ENCODE data around the gene COL25A1. TPM values are rescaled to one million over a fixed set of nuclear protein-coding genes. Genes with fewer than 3 reads are reported as not detected.

COL25A1 gene
- total RNA-seq, 1 experiment from 2014 or later: not detected

GRCh38 chr4:109256818-109257217 lies 45.6 kb downstream of the COL25A1 start:
- Histone ChIP-seq H3K9me3 (ENCODE audit: control insufficient read depth in 1 of 2, insufficient read depth in 1 of 2, low read depth in 1 of 2, low read length in 2 of 2) (no peaks in the 10 kb centered on the region), H2AFZ (ENCODE audit: low read depth, low read length, poor library complexity, severe bottlenecking) (no peak overlapping the region), H3K27me3 (ENCODE audit: insufficient read depth, low read length) (peaks cover 29% of the 10 kb centered on the region), H3K4me2 (ENCODE audit: low read length) (no peak overlapping the region), H3K79me2 (ENCODE audit: insufficient read depth, low read length) (no peaks in the 10 kb centered on the region), H3K9ac (ENCODE audit: low read length) (no peak overlapping the region), H3K9me2 (ENCODE audit: insufficient read depth) (no peaks in the 10 kb centered on the region), H4K20me1 (ENCODE audit: insufficient read depth) (no peaks in the 10 kb centered on the region), H3K4me1 (ENCODE audit: control insufficient read depth in 1 of 2, insufficient read depth in 2 of 2, low read length in 2 of 2) (no peaks in the 10 kb centered on the region), H3K27ac (ENCODE audit: low read depth, low read length) (no peak overlapping the region), H3K4me3 (replicated peaks in 1 of 2; ENCODE audit: low read depth in 1 of 2, low read length in 2 of 2) (no peak overlapping the region), H3K36me3 (ENCODE audit: control insufficient read depth in 1 of 2, insufficient read depth in 2 of 2, low read length in 2 of 2) (no peaks in the 10 kb centered on the region)
- no TSS peak for BruUV-seq (replicated peaks)
- ChIA-PET CTCF (no interaction called here), RAD21 (ENCODE audit: low non-redundant PET in 1 of 2, low total read pairs in 2 of 2, uncharacterized antibody in 2 of 2, unreplicated experiment in 2 of 2) (no interaction called here), POLR2A (no interaction called here)
- intact Hi-C loops (cut with micrococcal nuclease): no loop called here
- ATAC-seq (no peak), DNase-seq (ENCODE audit: low read depth, low spot score) (no peak)
- TF ChIP-seq TCF7L2 (IDR thresholded peaks at IDR 0.05; ENCODE audit: borderline replicate concordance, extremely low read depth, insufficient read depth, insufficient read length) (no peak), RAD21 (IDR thresholded peaks at IDR 0.05; ENCODE audit: low read depth) (no peak), SRF (IDR thresholded peaks at IDR 0.05; ENCODE audit: low read depth) (no peak), EZH2 (IDR thresholded peaks at IDR 0.05) (no peak), MAX (IDR thresholded peaks at IDR 0.05) (no peak), FOSL1 (IDR thresholded peaks at IDR 0.05; ENCODE audit: low read depth) (no peak), SIN3A (IDR thresholded peaks at IDR 0.05; ENCODE audit: low read depth) (no peak), POLR2AphosphoS5 (IDR thresholded peaks at IDR 0.05; ENCODE audit: low read depth, low read length) (no peak), ZBTB33 (IDR thresholded peaks at IDR 0.05; ENCODE audit: extremely low read depth, insufficient replicate concordance, low read length) (no peak), CEBPB (IDR thresholded peaks at IDR 0.05; ENCODE audit: low read depth) (no peak), ZFX (IDR thresholded peaks at IDR 0.05) (no peak), REST (IDR thresholded peaks at IDR 0.05; ENCODE audit: low read depth) (no peak), SP1 (IDR thresholded peaks at IDR 0.05; ENCODE audit: low read depth) (no peak), CBX3 (IDR thresholded peaks at IDR 0.05; ENCODE audit: low read depth) (no peak)
